Measurements from ENCODE around the gene KPTN.
"Not testable (repeated sequence)": the region's sequence is repeated elsewhere in the genome, so short reads cannot be mapped to it uniquely, and the experiment has no call there.

Gene KPTN

GRCh38 chr19:47494211-47494547 lies 10.2 kb upstream of the KPTN start:
- no peak for DNase-seq
- in situ Hi-C loops (cut with HindIII; ENCODE audit: low pct_ligation_motif_present, low pct_unique_long_range_greater_than_20kb, low sequenced_read_pairs): no loop called here

DNA sequence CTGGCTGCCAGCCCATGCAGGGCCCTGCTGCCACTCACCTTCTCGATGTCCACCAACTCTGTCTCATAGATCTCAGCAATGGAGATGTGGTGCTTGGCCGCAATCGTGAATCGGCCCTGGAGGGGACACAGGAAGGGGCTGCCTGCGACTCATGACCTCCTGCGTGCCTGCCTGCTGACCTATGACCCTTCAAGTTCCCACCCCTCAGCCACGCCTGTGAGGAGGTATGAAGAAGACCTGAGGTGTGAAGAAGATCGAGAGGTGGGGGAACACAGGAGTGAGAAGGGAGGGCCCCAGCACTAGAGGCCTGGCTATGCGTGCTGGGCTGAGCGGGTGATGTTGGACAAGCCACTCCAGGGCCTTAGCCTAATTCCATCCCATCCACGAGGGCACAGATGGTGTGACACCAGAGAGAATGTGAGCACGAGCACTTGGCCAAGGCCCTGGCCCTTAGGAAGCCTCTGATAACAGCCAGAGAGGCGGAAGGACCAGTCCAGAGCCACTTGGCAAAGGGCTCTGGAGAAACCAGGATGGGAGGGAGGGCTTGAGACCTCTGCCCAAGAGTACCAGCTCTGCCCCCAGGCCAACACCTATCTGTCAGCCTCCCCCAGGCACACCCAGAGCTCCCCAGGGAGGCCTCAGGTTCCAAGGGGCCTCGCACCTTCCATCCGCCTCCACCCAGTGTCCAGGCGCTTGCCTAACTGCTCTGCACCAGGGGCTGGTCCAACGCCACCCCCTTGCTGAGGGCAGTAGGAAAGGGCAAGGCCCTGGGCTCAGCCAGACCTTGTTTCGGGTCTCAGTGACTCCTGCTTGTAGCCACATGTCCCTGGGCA lies 9.6 kb upstream of the KPTN start:
- no peak for DNase-seq
- in situ Hi-C loops (cut with HindIII; ENCODE audit: low pct_ligation_motif_present, low pct_unique_long_range_greater_than_20kb, low sequenced_read_pairs): no loop called here

GRCh38 chr19:47492571-47493377 lies 8.8 kb upstream of the KPTN start:
- no peak for DNase-seq
- in situ Hi-C loops (cut with HindIII; ENCODE audit: low pct_ligation_motif_present, low pct_unique_long_range_greater_than_20kb, low sequenced_read_pairs): no loop called here

- in situ Hi-C loops (cut with HindIII; ENCODE audit: low pct_ligation_motif_present, low pct_unique_long_range_greater_than_20kb, low sequenced_read_pairs): no loop called here
- no peak for DNase-seq
These were observed 8.1 kb upstream of the KPTN start for GRCh38 chr19:47492137-47492533.

DNA sequence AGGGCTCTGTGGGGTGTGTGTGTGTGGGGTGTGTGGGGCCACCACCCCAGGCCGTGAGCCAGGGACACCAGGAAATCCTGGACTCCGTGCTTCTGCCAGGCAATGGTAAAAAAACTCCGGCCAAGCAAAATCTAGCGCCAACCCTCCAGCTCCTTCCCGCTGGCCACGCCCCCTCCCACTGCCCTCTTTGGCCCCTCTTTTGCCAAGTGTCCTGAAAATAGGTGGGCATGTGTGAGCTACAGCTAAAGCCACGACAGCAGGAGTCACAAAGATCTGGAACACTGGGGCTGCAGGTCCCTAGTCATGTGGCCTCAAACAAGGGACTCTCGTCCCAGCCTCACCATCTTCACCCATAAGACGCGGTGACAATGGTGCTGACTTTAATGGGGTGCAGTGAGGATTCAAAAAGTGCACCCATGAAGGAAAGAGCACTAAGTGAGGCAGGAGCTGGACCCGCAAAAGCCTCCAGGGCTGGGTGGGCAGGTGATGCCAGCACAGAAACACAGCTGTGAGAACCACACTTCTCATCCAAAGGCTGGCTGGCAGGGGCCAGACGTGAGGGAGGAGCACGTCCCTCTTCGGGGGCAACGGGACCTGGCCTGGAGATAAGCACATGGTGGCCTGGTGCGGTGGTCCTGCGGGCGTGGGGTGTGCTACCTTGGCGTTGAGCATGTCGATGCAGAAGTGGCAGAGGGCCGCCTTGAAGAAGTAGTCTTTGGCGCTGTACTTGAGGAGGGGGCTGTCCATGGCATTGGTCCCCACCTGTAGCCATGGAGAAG lies 7.5 kb upstream of the KPTN start:
- in situ Hi-C loops (cut with HindIII; ENCODE audit: low pct_ligation_motif_present, low pct_unique_long_range_greater_than_20kb, low sequenced_read_pairs): no loop called here
- no peak for DNase-seq

- in situ Hi-C loops (cut with HindIII; ENCODE audit: low pct_ligation_motif_present, low pct_unique_long_range_greater_than_20kb, low sequenced_read_pairs): no loop called here
- no peak for DNase-seq
These were observed 6.8 kb upstream of the KPTN start for GRCh38 chr19:47490847-47491246.

DNA sequence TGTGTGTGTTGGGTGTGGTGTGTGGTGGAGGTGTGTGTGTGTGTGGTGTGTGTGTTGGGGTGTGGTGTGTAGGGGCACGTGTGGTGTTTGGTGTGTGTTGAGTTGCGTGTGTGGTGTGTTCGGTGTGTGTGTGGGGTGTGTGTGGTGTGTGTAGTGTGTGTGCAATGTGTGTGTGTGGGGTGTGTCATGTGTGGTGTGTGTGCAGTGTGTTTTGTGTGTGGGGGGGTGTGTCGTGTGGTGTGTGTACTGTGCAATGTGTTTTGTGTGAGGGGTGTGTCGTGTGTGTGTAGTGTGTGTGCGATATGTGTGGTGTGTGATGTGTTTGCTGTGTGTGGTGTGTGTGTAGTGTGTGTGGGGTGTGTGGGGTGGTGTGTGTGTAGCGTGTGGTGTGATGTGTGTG lies 6.0 kb upstream of the KPTN start:
- in situ Hi-C loops (cut with HindIII; ENCODE audit: low pct_ligation_motif_present, low pct_unique_long_range_greater_than_20kb, low sequenced_read_pairs): no loop called here

GRCh38 chr19:47489072-47489914 lies 5.3 kb upstream of the KPTN start:
- no peak for DNase-seq
- in situ Hi-C loops (cut with HindIII; ENCODE audit: low pct_ligation_motif_present, low pct_unique_long_range_greater_than_20kb, low sequenced_read_pairs): no loop called here

More for the DNA sequence above, 6.0 kb upstream of the KPTN start:
- no peak for DNase-seq

GRCh38 chr19:47487551-47488515 lies 3.8 kb upstream of the KPTN start:
- no peak for DNase-seq
- in situ Hi-C loops (cut with HindIII; ENCODE audit: low pct_ligation_motif_present, low pct_unique_long_range_greater_than_20kb, low sequenced_read_pairs): no loop called here

GRCh38 chr19:47486900-47487299 lies 2.9 kb upstream of the KPTN start:
- in situ Hi-C loops (cut with HindIII; ENCODE audit: low pct_ligation_motif_present, low pct_unique_long_range_greater_than_20kb, low sequenced_read_pairs): no loop called here
- DNase-seq: no peak

DNA sequence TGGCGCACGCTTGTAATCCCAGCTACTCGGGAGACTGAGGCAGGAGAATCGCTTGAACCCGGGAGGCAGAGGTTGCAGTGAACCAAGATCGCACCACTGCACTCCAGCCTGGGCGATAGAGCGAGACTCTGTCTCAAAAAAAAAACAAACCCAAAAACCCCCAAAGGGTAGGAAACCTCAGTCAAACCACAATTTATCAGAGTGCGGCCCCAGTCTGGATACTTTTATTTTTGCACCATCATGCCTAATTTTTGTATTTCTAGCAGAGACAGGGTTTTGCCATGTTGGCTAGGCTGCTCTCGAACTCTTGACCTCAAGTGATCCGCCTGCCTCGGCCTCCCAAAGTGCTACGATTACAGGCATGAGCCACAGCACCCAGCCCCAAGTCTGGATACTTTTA lies 2.2 kb upstream of the KPTN start:
- DNase-seq; in situ Hi-C loops (cut with HindIII; ENCODE audit: low pct_ligation_motif_present, low pct_unique_long_range_greater_than_20kb, low sequenced_read_pairs): not testable (repeated sequence)

DNA sequence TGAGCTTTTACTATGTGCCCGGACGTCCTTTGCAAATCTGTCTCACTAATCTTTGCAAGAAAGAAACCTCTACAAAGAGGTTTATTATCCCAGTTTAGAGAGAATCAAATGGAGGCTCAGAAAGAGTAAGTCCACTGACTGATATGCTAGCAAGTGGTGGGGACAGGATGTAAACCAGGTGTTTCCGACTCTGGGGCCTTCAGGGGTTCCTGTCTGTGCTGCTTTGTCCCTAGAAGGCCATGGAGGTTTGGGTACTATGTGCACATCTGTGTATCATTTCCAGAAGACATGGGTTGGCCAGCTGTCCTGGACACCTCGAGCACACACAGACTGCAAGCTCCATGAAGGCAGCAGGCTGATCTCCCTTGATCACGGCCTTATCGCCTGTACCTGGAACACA lies 1.2 kb upstream of the KPTN start:
- DNase-seq: no peak
- in situ Hi-C loops (cut with HindIII; ENCODE audit: low pct_ligation_motif_present, low pct_unique_long_range_greater_than_20kb, low sequenced_read_pairs): no loop called here

DNA sequence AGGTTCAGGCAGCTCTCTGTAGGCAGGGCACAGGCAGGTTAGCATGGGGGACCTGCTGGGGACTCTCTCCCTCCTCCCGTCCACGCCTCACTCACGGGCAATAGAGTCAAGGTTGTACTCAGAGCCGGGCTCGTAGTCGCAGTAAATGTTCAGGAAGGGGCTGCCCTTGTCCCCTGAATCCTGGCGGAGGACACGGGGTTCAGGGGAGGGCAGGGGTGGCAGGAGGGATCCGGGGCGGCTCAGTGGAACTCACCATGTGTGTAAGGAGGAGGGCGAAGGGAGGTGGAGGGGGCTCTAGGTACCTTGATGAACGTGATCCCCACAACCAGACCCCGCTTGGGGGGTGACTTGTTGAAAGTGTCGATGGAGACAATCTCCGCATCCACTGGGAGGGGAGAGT lies 819 bp downstream of the KPTN start:
- in situ Hi-C loops (cut with HindIII; ENCODE audit: low pct_ligation_motif_present, low pct_unique_long_range_greater_than_20kb, low sequenced_read_pairs): no loop called here
- no peak for DNase-seq

- DNase-seq: no peak
- in situ Hi-C loops (cut with HindIII; ENCODE audit: low pct_ligation_motif_present, low pct_unique_long_range_greater_than_20kb, low sequenced_read_pairs): no loop called here
These were observed 2.5 kb downstream of the KPTN start for GRCh38 chr19:47481460-47482052.

DNA sequence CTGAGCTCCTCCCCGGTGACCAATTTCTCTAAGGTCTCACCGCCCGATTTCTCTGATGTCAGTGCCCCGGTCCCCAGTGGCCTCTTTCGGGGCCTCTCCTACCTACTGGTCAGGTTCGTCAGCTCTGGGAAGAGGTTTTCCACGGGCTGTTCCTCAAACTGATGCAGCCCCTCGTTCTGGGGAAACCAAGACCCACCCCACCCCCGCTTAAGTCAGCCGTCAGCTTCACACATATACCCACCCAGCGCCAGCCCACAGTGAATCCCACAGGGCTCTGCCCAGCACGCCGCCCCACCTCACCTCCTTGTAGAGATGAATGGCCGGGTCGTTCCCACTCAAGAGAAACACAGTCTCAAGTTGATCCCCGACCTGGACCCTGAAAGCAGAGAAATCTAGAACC lies 3.4 kb downstream of the KPTN start:
- DNase-seq: no peak
- in situ Hi-C loops (cut with HindIII; ENCODE audit: low pct_ligation_motif_present, low pct_unique_long_range_greater_than_20kb, low sequenced_read_pairs): no loop called here

GRCh38 chr19:47479701-47480503 lies 4.1 kb downstream of the KPTN start:
- in situ Hi-C loops (cut with HindIII; ENCODE audit: low pct_ligation_motif_present, low pct_unique_long_range_greater_than_20kb, low sequenced_read_pairs): no loop called here
- no peak for DNase-seq

All from ACHN (cell line).